K562 (cell line): ENCODE data around the gene BZW2.
A peak's percentile ranks its signal among the peaks of the same experiment; 100 is the strongest.

Source experiments
- ILF3 ChIP-seq: fragments of 450-650 bp; IDR thresholded peaks from 2 replicates; pipeline ENCODE4 v1.6.1; 2018; ENCODE audit warnings: antibody characterized with exemption, mild to moderate bottlenecking, moderate library complexity, borderline replicate concordance
- PHF20 ChIP-seq: fragments of 450-650 bp; IDR thresholded peaks from 2 replicates; pipeline ENCODE4 v1.6.1; 2018; ENCODE audit not compliant: partially characterized antibody
- POLR2AphosphoS5 ChIP-seq: IDR thresholded peaks from 2 replicates; pipeline ENCODE4 v1.6.1; 2011; ENCODE audit warnings: mild to moderate bottlenecking, low read depth, low read length, moderate library complexity; ENCODE audit not compliant: control insufficient read depth, insufficient read depth
- SMAD4 ChIP-seq: fragments of 250-450 bp; sonication (Bioruptor Pico); conservative IDR thresholded peaks from 2 replicates; pipeline ENCODE4 v1.8.0; 2021; ENCODE audit warnings: inconsistent platforms, mild to moderate bottlenecking, moderate library complexity
- SP1 ChIP-seq: sonication (generic); formaldehyde crosslinking; IDR thresholded peaks from 2 replicates; pipeline ENCODE4 v1.8.1; 2022; ENCODE audit warnings: mild to moderate bottlenecking, missing genetic modification reagents
- TF ChIP-seq, protein P1 (sequence below): fragments of 250-450 bp; sonication (Bioruptor Pico); IDR thresholded peaks from 2 replicates; pipeline ENCODE4 v1.5.0; 2020; ENCODE audit warnings: mild to moderate bottlenecking, borderline replicate concordance
- TF ChIP-seq, protein P2 (sequence below): fragments of 450-650 bp; formaldehyde crosslinking; IDR thresholded peaks from 2 replicates; pipeline ENCODE4 v1.4.0; 2020; ENCODE audit warnings: mild to moderate bottlenecking
- TF ChIP-seq, protein P3 (sequence below), 2 experiments: fragments of 450-650 bp; formaldehyde crosslinking in 1 of 2; IDR thresholded peaks; 2 replicates each; pipeline versions ENCODE4 v1.4.0 to v1.6.1; 2014 to 2020; ENCODE audit warnings: mild to moderate bottlenecking in 2 of 2, borderline replicate concordance in 1 of 2, low read depth in 1 of 2
- TF ChIP-seq, protein P4 (sequence below): conservative IDR thresholded peaks from 2 replicates; pipeline ENCODE4 v1.6.1; 2011; ENCODE audit warnings: low read depth, mild to moderate bottlenecking, low read length; ENCODE audit not compliant: control insufficient read depth
- TF ChIP-seq, protein P5 (sequence below): sonication (generic); formaldehyde crosslinking; IDR thresholded peaks from 2 replicates; pipeline ENCODE4 v1.9.0; 2022; ENCODE audit warnings: mild to moderate bottlenecking, missing genetic modification reagents
- TF ChIP-seq, protein P6 (sequence below): IDR thresholded peaks from 2 replicates; pipeline ENCODE4 v1.6.1; 2014; ENCODE audit warnings: antibody characterized with exemption

DNA sequence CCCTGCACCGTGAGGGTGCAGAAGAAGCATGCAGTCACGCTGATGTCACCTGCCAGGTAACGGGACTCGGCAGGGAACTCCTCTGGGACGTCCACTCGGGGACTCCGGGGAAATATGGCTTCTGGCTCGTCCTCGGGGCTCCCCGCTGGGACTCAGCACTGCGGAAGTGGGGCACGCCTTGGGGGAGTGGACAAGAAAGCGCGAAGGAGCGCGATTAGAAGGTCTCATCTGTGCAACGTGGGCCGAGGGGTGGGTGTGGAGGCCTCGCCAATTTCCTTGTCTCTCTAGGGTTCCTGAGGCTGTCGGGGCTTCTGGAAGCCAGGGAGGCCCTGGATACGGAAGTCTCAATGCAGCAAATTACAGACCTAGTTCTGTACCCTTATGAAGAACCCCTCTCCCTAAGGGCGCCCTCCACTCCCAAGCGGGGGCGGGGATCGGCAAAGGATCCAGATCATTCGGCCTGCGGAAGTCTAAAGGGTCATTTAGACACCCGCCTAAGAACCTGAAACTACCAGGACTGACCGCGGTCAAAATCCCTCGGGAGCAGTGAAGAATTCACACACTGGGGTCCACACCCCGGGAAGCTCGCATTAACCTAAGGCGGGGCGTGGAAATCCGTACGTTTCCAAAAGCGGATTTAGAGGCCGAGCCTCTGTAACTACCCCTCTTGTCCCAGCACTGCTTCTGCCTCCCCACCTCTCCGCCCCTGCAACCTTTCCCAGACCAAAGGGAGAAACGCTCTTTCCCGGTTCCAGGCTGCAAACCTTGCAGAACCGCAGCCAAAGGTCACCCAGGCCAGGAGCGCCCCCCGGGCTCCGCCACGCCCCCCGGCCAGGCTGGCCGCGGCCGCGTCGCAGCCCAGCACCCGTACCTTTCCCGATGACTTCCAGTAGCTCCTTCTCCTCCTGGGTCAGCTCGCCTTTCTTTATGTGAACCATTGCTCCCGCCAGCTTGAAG, 1.1 kb upstream of the BZW2 start:
- TF ChIP-seq POLR2AphosphoS5 (peak; percentile 72), SMAD4 (CRISPR knock-in tag) (no peak), SP1 (CRISPR knock-in tag) (no peak), PHF20 (peak; percentile 14), ILF3 (no peak)
- TF ChIP-seq, protein P1, sequence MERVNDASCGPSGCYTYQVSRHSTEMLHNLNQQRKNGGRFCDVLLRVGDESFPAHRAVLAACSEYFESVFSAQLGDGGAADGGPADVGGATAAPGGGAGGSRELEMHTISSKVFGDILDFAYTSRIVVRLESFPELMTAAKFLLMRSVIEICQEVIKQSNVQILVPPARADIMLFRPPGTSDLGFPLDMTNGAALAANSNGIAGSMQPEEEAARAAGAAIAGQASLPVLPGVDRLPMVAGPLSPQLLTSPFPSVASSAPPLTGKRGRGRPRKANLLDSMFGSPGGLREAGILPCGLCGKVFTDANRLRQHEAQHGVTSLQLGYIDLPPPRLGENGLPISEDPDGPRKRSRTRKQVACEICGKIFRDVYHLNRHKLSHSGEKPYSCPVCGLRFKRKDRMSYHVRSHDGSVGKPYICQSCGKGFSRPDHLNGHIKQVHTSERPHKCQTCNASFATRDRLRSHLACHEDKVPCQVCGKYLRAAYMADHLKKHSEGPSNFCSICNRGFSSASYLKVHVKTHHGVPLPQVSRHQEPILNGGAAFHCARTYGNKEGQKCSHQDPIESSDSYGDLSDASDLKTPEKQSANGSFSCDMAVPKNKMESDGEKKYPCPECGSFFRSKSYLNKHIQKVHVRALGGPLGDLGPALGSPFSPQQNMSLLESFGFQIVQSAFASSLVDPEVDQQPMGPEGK (CRISPR knock-in tag): no peak
- TF ChIP-seq, protein P2, sequence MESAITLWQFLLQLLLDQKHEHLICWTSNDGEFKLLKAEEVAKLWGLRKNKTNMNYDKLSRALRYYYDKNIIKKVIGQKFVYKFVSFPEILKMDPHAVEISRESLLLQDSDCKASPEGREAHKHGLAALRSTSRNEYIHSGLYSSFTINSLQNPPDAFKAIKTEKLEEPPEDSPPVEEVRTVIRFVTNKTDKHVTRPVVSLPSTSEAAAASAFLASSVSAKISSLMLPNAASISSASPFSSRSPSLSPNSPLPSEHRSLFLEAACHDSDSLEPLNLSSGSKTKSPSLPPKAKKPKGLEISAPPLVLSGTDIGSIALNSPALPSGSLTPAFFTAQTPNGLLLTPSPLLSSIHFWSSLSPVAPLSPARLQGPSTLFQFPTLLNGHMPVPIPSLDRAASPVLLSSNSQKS (CRISPR knock-in tag): no peak
- TF ChIP-seq, protein P3, sequence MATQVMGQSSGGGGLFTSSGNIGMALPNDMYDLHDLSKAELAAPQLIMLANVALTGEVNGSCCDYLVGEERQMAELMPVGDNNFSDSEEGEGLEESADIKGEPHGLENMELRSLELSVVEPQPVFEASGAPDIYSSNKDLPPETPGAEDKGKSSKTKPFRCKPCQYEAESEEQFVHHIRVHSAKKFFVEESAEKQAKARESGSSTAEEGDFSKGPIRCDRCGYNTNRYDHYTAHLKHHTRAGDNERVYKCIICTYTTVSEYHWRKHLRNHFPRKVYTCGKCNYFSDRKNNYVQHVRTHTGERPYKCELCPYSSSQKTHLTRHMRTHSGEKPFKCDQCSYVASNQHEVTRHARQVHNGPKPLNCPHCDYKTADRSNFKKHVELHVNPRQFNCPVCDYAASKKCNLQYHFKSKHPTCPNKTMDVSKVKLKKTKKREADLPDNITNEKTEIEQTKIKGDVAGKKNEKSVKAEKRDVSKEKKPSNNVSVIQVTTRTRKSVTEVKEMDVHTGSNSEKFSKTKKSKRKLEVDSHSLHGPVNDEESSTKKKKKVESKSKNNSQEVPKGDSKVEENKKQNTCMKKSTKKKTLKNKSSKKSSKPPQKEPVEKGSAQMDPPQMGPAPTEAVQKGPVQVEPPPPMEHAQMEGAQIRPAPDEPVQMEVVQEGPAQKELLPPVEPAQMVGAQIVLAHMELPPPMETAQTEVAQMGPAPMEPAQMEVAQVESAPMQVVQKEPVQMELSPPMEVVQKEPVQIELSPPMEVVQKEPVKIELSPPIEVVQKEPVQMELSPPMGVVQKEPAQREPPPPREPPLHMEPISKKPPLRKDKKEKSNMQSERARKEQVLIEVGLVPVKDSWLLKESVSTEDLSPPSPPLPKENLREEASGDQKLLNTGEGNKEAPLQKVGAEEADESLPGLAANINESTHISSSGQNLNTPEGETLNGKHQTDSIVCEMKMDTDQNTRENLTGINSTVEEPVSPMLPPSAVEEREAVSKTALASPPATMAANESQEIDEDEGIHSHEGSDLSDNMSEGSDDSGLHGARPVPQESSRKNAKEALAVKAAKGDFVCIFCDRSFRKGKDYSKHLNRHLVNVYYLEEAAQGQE (IDR thresholded peaks at IDR 0.05; ENCODE audit: borderline replicate concordance): no peak
- TF ChIP-seq, protein P3 (CRISPR knock-in tag; IDR thresholded peaks at IDR 0.05; ENCODE audit: low read depth): peak; percentile 32; the same call in 1 of the 2 replicates
- TF ChIP-seq, protein P4, sequence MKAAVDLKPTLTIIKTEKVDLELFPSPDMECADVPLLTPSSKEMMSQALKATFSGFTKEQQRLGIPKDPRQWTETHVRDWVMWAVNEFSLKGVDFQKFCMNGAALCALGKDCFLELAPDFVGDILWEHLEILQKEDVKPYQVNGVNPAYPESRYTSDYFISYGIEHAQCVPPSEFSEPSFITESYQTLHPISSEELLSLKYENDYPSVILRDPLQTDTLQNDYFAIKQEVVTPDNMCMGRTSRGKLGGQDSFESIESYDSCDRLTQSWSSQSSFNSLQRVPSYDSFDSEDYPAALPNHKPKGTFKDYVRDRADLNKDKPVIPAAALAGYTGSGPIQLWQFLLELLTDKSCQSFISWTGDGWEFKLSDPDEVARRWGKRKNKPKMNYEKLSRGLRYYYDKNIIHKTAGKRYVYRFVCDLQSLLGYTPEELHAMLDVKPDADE: peak; percentile 25; the same call in 1 of the 2 replicates
- TF ChIP-seq, protein P5, sequence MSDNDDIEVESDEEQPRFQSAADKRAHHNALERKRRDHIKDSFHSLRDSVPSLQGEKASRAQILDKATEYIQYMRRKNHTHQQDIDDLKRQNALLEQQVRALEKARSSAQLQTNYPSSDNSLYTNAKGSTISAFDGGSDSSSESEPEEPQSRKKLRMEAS (CRISPR knock-in tag): peak; percentile 61
- TF ChIP-seq, protein P6, sequence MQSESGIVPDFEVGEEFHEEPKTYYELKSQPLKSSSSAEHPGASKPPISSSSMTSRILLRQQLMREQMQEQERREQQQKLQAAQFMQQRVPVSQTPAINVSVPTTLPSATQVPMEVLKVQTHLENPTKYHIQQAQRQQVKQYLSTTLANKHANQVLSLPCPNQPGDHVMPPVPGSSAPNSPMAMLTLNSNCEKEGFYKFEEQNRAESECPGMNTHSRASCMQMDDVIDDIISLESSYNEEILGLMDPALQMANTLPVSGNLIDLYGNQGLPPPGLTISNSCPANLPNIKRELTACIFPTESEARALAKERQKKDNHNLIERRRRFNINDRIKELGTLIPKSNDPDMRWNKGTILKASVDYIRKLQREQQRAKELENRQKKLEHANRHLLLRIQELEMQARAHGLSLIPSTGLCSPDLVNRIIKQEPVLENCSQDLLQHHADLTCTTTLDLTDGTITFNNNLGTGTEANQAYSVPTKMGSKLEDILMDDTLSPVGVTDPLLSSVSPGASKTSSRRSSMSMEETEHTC: no peak
